HG02763 (cell line): ENCODE data around the gene SOWAHC.
"Not testable (repeated sequence)": the region's sequence is repeated elsewhere in the genome, so short reads cannot be mapped to it uniquely, and the experiment has no call there.

Experiments used
- ATAC-seq: cut with Tn5 transposase; IDR thresholded peaks from one replicate; pipeline ENCODE4 v1.9.1; 2021; ENCODE audit warnings: mild to moderate bottlenecking, moderate library complexity; ENCODE audit not compliant: unreplicated experiment

Gene SOWAHC

GRCh38 chr2:109614715-109615636 is 812 bp downstream of the SOWAHC start:
- no peak for ATAC-seq

DNA sequence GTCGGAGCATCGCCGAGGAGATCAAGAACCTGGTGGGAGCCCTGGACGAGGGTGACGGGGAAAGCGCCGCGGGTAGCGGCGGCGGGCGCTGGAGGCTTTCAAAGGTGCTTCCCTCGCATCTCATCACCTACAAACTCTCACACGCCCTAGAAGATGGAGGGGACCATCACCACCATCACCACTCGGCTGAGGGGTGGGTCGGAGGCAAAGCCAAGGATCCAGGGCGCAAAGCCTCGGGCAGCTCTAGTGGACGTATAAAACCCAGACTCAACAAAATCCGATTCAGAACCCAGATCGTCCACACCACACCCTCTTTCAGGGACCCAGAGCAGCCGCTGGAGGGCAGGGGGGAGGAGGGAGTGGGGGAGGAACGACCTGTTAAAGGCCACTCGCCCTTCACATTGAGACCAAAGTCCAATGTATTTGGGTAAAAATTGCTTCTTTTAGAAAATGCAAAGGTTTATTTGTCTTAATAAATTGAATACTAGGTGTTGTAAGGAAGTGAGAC is 1.5 kb downstream of the SOWAHC start:
- no peak for ATAC-seq

DNA sequence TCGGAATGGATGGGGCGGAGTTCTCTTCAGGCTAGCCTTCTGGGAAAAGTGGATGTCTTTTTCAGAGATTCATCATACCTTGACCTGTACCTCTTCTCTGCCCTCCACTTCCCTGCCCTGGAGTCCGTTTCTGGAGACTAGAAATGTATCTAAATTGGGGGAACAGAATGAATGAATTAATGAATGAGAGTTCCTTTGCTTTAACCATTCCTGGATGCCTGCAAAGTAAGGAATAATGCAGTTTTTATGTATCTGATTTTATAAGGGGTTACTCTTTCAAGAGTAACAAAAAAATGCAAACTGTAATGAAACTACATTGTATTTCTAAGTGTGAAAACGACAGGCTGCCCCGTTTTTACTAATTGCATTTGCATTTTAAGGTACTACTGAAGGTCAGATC is 2.0 kb downstream of the SOWAHC start:
- no peak for ATAC-seq

- ATAC-seq: no peak
These were observed 5.0 kb downstream of the SOWAHC start for GRCh38 chr2:109619032-109619615.

- ATAC-seq: no peak
These were observed 9.1 kb downstream of the SOWAHC start for GRCh38 chr2:109623297-109623696.

DNA sequence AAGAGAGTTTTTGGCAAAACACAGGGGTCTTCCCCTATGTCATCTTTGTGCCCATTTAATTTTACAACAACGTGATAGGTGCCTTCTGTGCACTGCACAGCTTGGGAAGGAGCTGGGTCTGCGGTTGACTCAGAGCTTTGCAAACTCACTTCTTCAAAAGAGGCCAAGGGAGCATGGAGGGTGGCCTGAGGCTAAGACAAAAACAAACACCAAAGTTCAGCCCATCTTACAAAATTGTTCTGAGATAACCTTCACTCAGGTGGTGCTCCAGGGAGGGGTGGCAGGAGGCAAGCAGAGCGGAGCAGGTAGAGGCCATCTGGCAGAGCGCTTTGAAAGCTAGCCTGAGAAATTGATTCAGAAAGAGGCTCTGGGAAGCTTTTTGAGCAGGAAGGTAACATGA is 9.8 kb downstream of the SOWAHC start:
- ATAC-seq: no peak

- no peak for ATAC-seq
These were observed 10.2 kb downstream of the SOWAHC start for GRCh38 chr2:109624339-109624738.

DNA sequence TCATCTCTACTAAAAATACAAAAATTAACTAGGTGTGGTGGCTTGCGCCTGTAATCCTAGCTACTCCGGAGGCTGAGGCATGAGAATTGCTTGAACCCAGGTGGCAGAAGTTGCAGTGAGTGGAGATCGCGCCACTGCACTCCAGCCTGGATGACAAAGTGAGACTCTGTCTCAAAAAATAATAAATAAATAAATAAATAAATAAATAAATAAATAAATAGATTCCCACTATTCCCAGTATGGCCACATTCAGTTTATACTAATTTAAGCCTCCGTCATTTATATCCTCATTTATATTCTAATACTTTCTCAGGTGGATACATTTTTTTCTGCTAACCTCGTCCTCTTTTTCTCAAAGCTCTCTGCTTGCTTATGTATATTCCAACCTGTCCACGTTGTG is 14.2 kb downstream of the SOWAHC start:
- ATAC-seq: not testable (repeated sequence)

GRCh38 chr2:109629867-109630266 is 15.7 kb downstream of the SOWAHC start:
- ATAC-seq: no peak

GRCh38 chr2:109630441-109631430 is 16.6 kb downstream of the SOWAHC start:
- no peak for ATAC-seq

DNA sequence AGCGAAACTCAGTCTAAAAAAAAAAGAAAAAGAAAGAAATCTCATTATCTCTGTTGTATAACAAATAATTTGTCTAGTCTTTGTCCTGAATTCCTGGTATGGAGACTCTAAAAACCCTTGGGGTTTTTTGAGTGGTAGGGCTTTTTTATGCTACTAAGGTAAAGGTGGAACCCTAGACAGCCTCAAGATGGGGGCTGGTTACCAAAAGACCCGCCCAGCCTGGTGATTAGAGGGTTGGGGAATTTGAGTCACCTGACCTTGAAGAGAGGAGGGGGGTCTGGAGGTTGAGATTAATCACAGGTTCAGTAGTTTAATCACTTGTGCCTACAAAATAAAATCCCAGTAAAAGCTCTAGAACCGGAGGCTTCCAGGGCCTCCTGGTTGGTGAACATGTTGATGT is 17.6 kb downstream of the SOWAHC start:
- ATAC-seq: no peak

GRCh38 chr2:109632158-109632789 is 18.1 kb downstream of the SOWAHC start:
- no peak for ATAC-seq

- ATAC-seq: no peak
These were observed 19.3 kb downstream of the SOWAHC start for GRCh38 chr2:109633284-109633961.

DNA sequence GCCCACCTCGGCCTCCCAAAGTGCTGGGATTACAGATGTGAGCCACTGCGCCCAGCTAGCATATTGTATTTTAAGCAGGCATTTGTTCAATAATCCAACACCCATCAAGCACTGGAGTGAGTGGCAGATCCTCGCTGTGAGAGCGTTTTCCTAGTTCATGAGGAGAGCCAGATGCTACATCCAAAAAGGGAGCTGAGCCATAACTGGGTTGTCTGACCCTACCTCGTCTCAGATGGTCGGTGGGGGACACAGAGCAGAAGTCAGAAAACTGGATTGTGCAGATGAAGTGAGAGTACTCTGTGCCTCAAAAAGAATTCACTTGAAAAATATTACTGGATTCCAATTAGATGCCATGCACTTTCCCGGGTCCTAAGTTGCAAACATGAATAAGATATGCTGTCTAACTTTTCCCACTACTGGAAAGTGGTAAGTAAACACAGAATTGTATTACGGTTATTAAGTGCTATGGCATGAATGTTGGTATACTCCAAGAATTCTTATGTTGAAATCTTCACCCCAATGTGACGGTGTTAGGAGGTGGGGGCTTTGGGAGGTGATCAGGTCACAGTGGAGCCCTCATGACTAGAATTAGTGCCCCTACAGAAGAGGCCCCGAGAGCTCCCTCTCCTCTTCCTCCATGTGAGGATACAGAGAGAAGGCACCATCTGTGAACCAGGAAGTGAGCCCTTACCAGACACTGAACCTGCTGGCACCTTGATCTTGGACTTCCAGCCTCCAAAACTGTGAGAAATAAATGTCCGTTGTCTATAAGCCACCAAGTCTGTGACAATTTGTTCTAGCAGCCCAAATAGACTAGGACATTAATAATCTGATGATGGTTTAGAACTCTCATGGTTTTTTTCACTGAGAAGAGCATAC is 21.5 kb downstream of the SOWAHC start:
- no peak for ATAC-seq

GRCh38 chr2:109636317-109636716 is 22.2 kb downstream of the SOWAHC start:
- no peak for ATAC-seq

DNA sequence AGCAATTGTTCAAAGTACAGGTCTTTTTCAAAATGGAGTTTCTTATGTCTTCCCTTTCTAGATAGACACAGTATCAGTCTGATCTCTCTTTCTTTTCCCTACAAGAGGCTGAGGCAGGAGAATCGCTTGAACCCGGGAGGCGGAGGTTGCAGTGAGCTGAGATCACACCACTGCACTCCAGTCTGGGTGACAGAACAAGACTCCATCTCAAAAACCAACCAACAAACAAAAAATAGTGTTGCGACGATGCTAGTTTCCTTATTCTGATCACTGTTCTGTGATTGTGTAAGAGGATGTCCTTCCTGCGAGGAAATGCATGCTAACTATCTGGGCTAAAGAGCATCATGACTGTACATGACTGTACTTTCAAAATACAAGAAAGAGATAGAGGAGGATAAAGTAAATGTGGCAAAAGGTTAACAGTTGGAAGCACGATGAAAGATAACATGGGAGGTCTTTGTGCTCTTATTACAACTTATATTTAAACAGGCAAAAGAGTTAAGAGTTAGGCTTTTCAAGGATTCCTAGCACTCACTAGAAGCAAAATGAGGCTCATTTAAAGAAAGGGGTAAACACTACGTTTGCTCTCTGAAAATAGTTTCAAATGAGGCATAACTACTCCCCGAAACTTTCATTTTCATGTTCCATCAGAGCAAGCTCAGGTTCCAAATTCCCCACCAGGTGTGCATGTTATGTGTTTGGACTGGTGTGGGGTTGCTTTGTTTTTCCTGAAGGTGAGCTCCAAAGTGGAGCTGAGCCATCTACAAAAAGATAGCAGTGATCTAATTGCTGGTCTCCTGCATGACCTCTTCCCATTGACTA is 23.8 kb downstream of the SOWAHC start:
- peak; percentile 75 for ATAC-seq

- no peak for ATAC-seq
These were observed 24.6 kb downstream of the SOWAHC start for GRCh38 chr2:109638795-109639194.

- ATAC-seq: not testable (repeated sequence)
These were observed 25.8 kb downstream of the SOWAHC start for GRCh38 chr2:109640000-109640399.
